Colon (tissue), 2 donors: ENCODE results near the gene CRHR2.

Source experiments
- FAIRE-seq: peaks from 2 replicates; lab custom pipeline; 2012; peaks lifted over from hg19 to GRCh38; lab: Jason Lieb, UNC
- donor health status: control.
- donor health status: control.

The CRHR2 gene

GRCh38 chr7:30679664-30680063 is 2.6 kb downstream of the CRHR2 start:
- no peak for FAIRE-seq

GRCh38 chr7:30678805-30679204 is 3.5 kb downstream of the CRHR2 start:
- no peak for FAIRE-seq

GRCh38 chr7:30674876-30675275 is 7.4 kb downstream of the CRHR2 start:
- no peak for FAIRE-seq

GRCh38 chr7:30674420-30674819 is 7.8 kb downstream of the CRHR2 start:
- no peak for FAIRE-seq

- FAIRE-seq: no peak
Measured at GRCh38 chr7:30671793-30672465, 10.3 kb downstream of the CRHR2 start.

- no peak for FAIRE-seq
Measured at GRCh38 chr7:30668102-30668501, 14.2 kb downstream of the CRHR2 start.

GRCh38 chr7:30667172-30667571 is 15.1 kb downstream of the CRHR2 start:
- no peak for FAIRE-seq

GRCh38 chr7:30665449-30665848 is 16.8 kb downstream of the CRHR2 start:
- no peak for FAIRE-seq

GRCh38 chr7:30665043-30665442 is 17.2 kb downstream of the CRHR2 start:
- FAIRE-seq: no peak

GRCh38 chr7:30664184-30664885 is 17.9 kb downstream of the CRHR2 start:
- no peak for FAIRE-seq

GRCh38 chr7:30663414-30663813 is 18.8 kb downstream of the CRHR2 start:
- no peak for FAIRE-seq

GRCh38 chr7:30662431-30662939 is 19.8 kb downstream of the CRHR2 start:
- FAIRE-seq: no peak

GRCh38 chr7:30661926-30662325 is 20.3 kb downstream of the CRHR2 start:
- no peak for FAIRE-seq

GRCh38 chr7:30660331-30661255 is 21.7 kb downstream of the CRHR2 start:
- no peak for FAIRE-seq

- no peak for FAIRE-seq
Measured at GRCh38 chr7:30659312-30659711, 22.9 kb downstream of the CRHR2 start.

GRCh38 chr7:30658479-30659074 is 23.7 kb downstream of the CRHR2 start:
- FAIRE-seq: no peak

GRCh38 chr7:30657131-30657530 is 25.1 kb downstream of the CRHR2 start:
- no peak for FAIRE-seq

- FAIRE-seq: no peak
Measured at GRCh38 chr7:30656006-30656957, 26.0 kb downstream of the CRHR2 start.

- FAIRE-seq: no peak
Measured at GRCh38 chr7:30655096-30655970, 26.9 kb downstream of the CRHR2 start.
